ENCODE measurements around the gene PER2.

- TF ChIP-seq CTCF (IDR thresholded peaks at IDR 0.05) (no peak), ETV6 (CRISPR knock-in tag; IDR thresholded peaks at IDR 0.05) (no peak), CREB1 (CRISPR knock-in tag; IDR thresholded peaks at IDR 0.05) (no peak), HMGXB4 (CRISPR knock-in tag; IDR thresholded peaks at IDR 0.05) (no peak), FOXJ3 (CRISPR knock-in tag; IDR thresholded peaks at IDR 0.05; ENCODE audit: borderline replicate concordance) (no peak), ATF3 (CRISPR knock-in tag; conservative IDR thresholded peaks at IDR 0.05) (no peak), ZNF121 (CRISPR knock-in tag; IDR thresholded peaks at IDR 0.05) (no peak), MAX (CRISPR knock-in tag; IDR thresholded peaks at IDR 0.05) (no peak), ZNF396 (CRISPR knock-in tag; IDR thresholded peaks at IDR 0.05; ENCODE audit: borderline replicate concordance) (no peak), NFATC4 (CRISPR knock-in tag; IDR thresholded peaks at IDR 0.05) (no peak), ZSCAN18 (CRISPR knock-in tag; IDR thresholded peaks at IDR 0.05) (no peak), GABPB1 (CRISPR knock-in tag; IDR thresholded peaks at IDR 0.05) (no peak)
These were observed 37.5 kb downstream of the PER2 start for GRCh38 chr2:238250896-238251295.
